Measurements from ENCODE around the gene CA10. TPM values are rescaled to one million over a fixed set of nuclear protein-coding genes. Genes with fewer than 3 reads are reported as not detected.
A peak's percentile ranks its signal among the peaks of the same experiment; 100 is the strongest.

CA10 gene
- total RNA-seq, 6 experiments from 2014 or later = not detected

- no peaks in the 10 kb centered on the region for H3K27me3 ChIP-seq
- intact Hi-C loops (cut with DNase I) = no loop called here
- TF ChIP-seq CTCF (IDR thresholded peaks at IDR 0.05) = no peak
- TF ChIP-seq POLR2A (IDR thresholded peaks at IDR 0.05) = no peak
- no peak for ATAC-seq
- DNase-seq = no peak
- H3K9me3 ChIP-seq = no peaks in the 10 kb centered on the region
- no peaks in the 10 kb centered on the region for H3K4me1 ChIP-seq
- no peak overlapping the region for H3K27ac ChIP-seq
- 70% methylated on average over 1 of the region's 2 CpGs for WGBS (ENCODE audit: insufficient coverage, low coverage, low lambda C conversion rate, missing lambda C conversion rate)
- no peaks in the 10 kb centered on the region for H3K36me3 ChIP-seq
- no peak overlapping the region for H3K4me3 ChIP-seq
Measured at GRCh38 chr17:51736356-51736755, 422.2 kb downstream of the CA10 start.

DNA sequence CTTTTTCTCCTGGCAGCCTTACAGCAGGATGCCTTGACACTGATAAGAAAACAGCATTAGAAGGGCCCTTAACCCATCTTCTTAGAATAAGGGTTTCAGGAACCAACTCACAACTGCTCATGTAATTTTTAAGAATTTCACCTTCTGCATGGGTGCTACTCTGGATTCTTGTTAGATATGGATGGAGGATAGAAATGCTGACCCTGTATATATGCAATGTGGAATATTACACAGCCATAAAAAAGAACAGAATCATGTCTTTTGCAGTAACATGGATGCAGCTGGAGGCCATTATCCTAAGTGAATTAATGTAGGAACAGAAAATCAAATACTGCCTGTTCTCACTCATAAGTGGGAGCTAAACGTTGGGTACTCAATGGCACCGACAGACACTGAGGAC, 423.5 kb downstream of the CA10 start:
- 90% methylated on average over 2 of the region's 2 CpGs for WGBS (ENCODE audit: insufficient coverage, low coverage, low lambda C conversion rate, missing lambda C conversion rate)
- no peaks in the 10 kb centered on the region for H3K4me1 ChIP-seq
- DNase-seq (no peak), ATAC-seq (no peak)
- H3K27ac ChIP-seq = no peak overlapping the region
- no peaks in the 10 kb centered on the region for H3K27me3 ChIP-seq
- H3K36me3 ChIP-seq = no peaks in the 10 kb centered on the region
- TF ChIP-seq CTCF (IDR thresholded peaks at IDR 0.05) = no peak
- TF ChIP-seq POLR2A (IDR thresholded peaks at IDR 0.05) = no peak
- H3K4me3 ChIP-seq = no peak overlapping the region
- H3K9me3 ChIP-seq = no peaks in the 10 kb centered on the region
- intact Hi-C loops (cut with DNase I) = no loop called here

GRCh38 chr17:51734462-51734861, 424.1 kb downstream of the CA10 start:
- Histone ChIP-seq H3K9me3 (no peaks in the 10 kb centered on the region), H3K36me3 (no peaks in the 10 kb centered on the region), H3K27ac (no peak overlapping the region), H3K4me1 (no peaks in the 10 kb centered on the region), H3K27me3 (no peaks in the 10 kb centered on the region), H3K4me3 (no peak overlapping the region)
- WGBS (ENCODE audit: insufficient coverage, low coverage, low lambda C conversion rate, missing lambda C conversion rate) = 26% methylated on average over 3 of the region's 4 CpGs
- intact Hi-C loops (cut with DNase I) = no loop called here
- ATAC-seq (peak in 3 of 4 donors; percentile 59 to 81 (median 73)), DNase-seq (no peak)
- TF ChIP-seq CTCF (IDR thresholded peaks at IDR 0.05) (peak; percentile 3 to 83 (median 60)), POLR2A (IDR thresholded peaks at IDR 0.05) (no peak)

DNA sequence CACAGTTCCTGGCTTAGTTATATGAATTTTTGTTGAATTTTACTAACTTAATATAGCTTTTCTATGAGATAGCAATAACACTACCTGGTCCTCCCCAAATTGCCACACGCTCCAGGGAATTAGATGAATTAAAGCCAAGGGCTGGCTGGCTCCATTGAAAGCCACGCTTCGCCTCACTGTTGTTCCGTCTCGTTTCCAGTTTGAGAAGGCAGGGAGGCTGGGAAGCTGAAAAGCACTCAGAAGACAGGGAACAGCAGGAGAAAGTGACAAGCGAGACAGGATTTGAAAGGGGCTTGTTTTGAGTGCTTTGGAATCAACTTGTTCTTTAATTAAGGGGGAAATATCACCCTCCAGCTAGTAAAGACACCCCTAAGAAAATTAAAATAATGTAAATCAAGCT, 425.3 kb downstream of the CA10 start:
- no peak for DNase-seq
- TF ChIP-seq POLR2A (IDR thresholded peaks at IDR 0.05) (no peak), CTCF (IDR thresholded peaks at IDR 0.05) (no peak)

More for the DNA sequence above, 425.3 kb downstream of the CA10 start:
- Histone ChIP-seq H3K27ac (no peak overlapping the region), H3K4me3 (no peak overlapping the region), H3K36me3 (no peaks in the 10 kb centered on the region), H3K4me1 (no peaks in the 10 kb centered on the region), H3K27me3 (no peaks in the 10 kb centered on the region), H3K9me3 (no peaks in the 10 kb centered on the region)
- WGBS (ENCODE audit: insufficient coverage, low coverage, low lambda C conversion rate, missing lambda C conversion rate) = 64% methylated on average over 6 of the region's 6 CpGs
- intact Hi-C loops (cut with DNase I) = no loop called here
- no peak for ATAC-seq

All from right lobe of liver (tissue), 6 donors.